Transverse colon (tissue), 4 donors: ENCODE measurements around the gene RXRG. TPM values are rescaled to one million over a fixed set of nuclear protein-coding genes. Genes with fewer than 3 reads are reported as not detected.

Experiments used
- DNase-seq: peaks from one replicate; pipeline ENCODE4 v3.0.0-alpha.2; 2019
- H3K27ac ChIP-seq, 4 donors: fragments of 200-600 bp; sonication (generic); 2 replicates each; pipeline ENCODE4 v1.5.1; 2016 to 2018; ENCODE audit warnings: inconsistent platforms in 4 of 4
- H3K27me3 ChIP-seq: fragments of 200-600 bp; sonication (generic); 2 replicates; pipeline ENCODE4 v1.5.1; 2017; ENCODE audit warnings: inconsistent platforms
- H3K36me3 ChIP-seq, 4 donors: fragments of 200-600 bp; sonication (generic); 2 replicates each; pipeline ENCODE4 v1.5.1; 2017 to 2019; ENCODE audit warnings: inconsistent platforms in 4 of 4
- H3K4me1 ChIP-seq, 4 donors: fragments of 200-600 bp; sonication (generic); 2 replicates each; pipeline ENCODE4 v1.5.1; 2017 to 2020; ENCODE audit warnings: inconsistent platforms in 4 of 4
- H3K4me3 ChIP-seq, 4 donors: fragments of 200-600 bp; sonication (generic); 1 replicate in 1 of 4; 2 replicates in 3 of 4; pipeline versions ENCODE4 v1.5.1 to v1.6.1; 2017 to 2019; ENCODE audit warnings: inconsistent platforms in 4 of 4
- H3K9me3 ChIP-seq, 2 donors: fragments of 200-600 bp; sonication (generic); 2 replicates each; pipeline ENCODE4 v1.5.1; 2017 to 2019; ENCODE audit warnings: inconsistent platforms in 2 of 2
- CTCF ChIP-seq, 5 experiments: fragments of 200-600 bp in 3 of 5; fragments of 450-650 bp in 2 of 5; sonication (generic) in 3 of 5; IDR thresholded peaks; 1 replicate in 2 of 5; 2 replicates in 3 of 5; pipeline ENCODE4 v1.5.1; 2016 to 2017; ENCODE audit warnings: antibody characterized with exemption in 5 of 5, inconsistent platforms in 3 of 5, mild to moderate bottlenecking in 2 of 5, moderate library complexity in 1 of 5
- EP300 ChIP-seq: sonication (generic); formaldehyde crosslinking; IDR thresholded peaks from one replicate; pipeline ENCODE4 v1.6.1; 2017; ENCODE audit warnings: antibody characterized with exemption, low read depth
- POLR2A ChIP-seq: fragments of 450-650 bp; IDR thresholded peaks from one replicate; pipeline ENCODE4 v1.6.1; 2016; ENCODE audit warnings: antibody characterized with exemption, mild to moderate bottlenecking, moderate library complexity
- POLR2AphosphoS5 ChIP-seq, 3 donors: sonication (generic); formaldehyde crosslinking; IDR thresholded peaks; one replicate each; pipeline ENCODE4 v1.6.1; 2016; ENCODE audit warnings: antibody characterized with exemption in 3 of 3
- WGBS, 2 donors: methylation state at CpG; one replicate each; pipeline ENCODE4 v1.1.5; 2018; ENCODE audit warnings: low coverage in 1 of 2; 5-methylcytosine and 5-hydroxymethylcytosine counted together
- in situ Hi-C, 4 donors: fragments of 200-750 bp; cut with MboI; loops; one replicate each; pipeline versions ENCODE4 v1.15.0 to v1.15.1; 2017; ENCODE audit warnings: low sequenced_read_pairs in 3 of 4, low pct_ligation_motif_present in 1 of 4, low pct_unique_long_range_greater_than_20kb in 1 of 4
- intact Hi-C: fragments of 100-400 bp; cut with DNase I; formaldehyde crosslinking; loops from one replicate; pipeline ENCODE4 v1.15.1; 2023; ENCODE audit warnings: low total_unique reads
- total RNA-seq, 4 donors: library from RNA; depleted of rRNA; stranded (reverse); fragments of >200 nt; gene quantifications; one replicate each; pipeline ENCODE4 v1.1.0, GENCODE V29; 2016

The RXRG gene
- total RNA-seq, 4 donors from 2014 or later = 0.96 TPM; not detected in 3

- no peak for TF ChIP-seq EP300
- in situ Hi-C loops (loop anchor here in 2 of 4 donors (25.0 kb wide), 1 partner anchor 535 kb away; no protein-coding TSS in a partner anchor), intact Hi-C loops (no loop called here)
- H3K4me1 ChIP-seq = peaks cover 0 to 19% (median 18%) of the 10 kb centered on the region in 4 donors
- WGBS, 2 donors = 15 to 17% methylated on average over 7 to 12 of the region's 12 CpGs
- peak overlapping the region; percentile 73 to 85 (median 79) for H3K27ac ChIP-seq
- peak overlapping the region in 3 of 4 donors; percentile 34 to 41 (median 34) for H3K4me3 ChIP-seq
- no peaks in the 10 kb centered on the region for H3K36me3 ChIP-seq
- no peaks in the 10 kb centered on the region for H3K9me3 ChIP-seq
- DNase-seq = no peak
- peaks cover 14% of the 10 kb centered on the region for H3K27me3 ChIP-seq
These were observed 68.1 kb downstream of the RXRG start for GRCh38 chr1:165376811-165377311.

GRCh38 chr1:165376041-165376810 lies 68.7 kb downstream of the RXRG start:
- peak; percentile 67 for DNase-seq
- Histone ChIP-seq H3K27ac (peak overlapping the region; percentile 73 to 85 (median 79)), H3K27me3 (peaks cover 14% of the 10 kb centered on the region), H3K4me1 (peaks cover 0 to 19% (median 18%) of the 10 kb centered on the region in 4 donors), H3K9me3 (no peaks in the 10 kb centered on the region), H3K4me3 (peak overlapping the region in 3 of 4 donors; percentile 34 to 41 (median 34)), H3K36me3 (no peaks in the 10 kb centered on the region)
- WGBS, 2 donors = 3% methylated on average over 5 to 46 of the region's 46 CpGs
- intact Hi-C loops (no loop called here), in situ Hi-C loops (loop anchor here in 2 of 4 donors (25.0 kb wide), 1 partner anchor 536 kb away; no protein-coding TSS in a partner anchor)
- TF ChIP-seq POLR2A (no peak), POLR2AphosphoS5 (IDR thresholded peaks at IDR 0.05) (no peak)

- Histone ChIP-seq H3K27ac (peak overlapping the region; percentile 73 to 85 (median 79)), H3K9me3 (no peaks in the 10 kb centered on the region), H3K27me3 (peaks cover 14% of the 10 kb centered on the region), H3K4me3 (peak overlapping the region in 3 of 4 donors; percentile 34 to 41 (median 34)), H3K36me3 (no peaks in the 10 kb centered on the region), H3K4me1 (peaks cover 0 to 19% (median 18%) of the 10 kb centered on the region in 4 donors)
- in situ Hi-C loops = loop anchor here in 2 of 4 donors (25.0 kb wide), 1 partner anchor 537 kb away; no protein-coding TSS in a partner anchor
- no peak for DNase-seq
- WGBS, 2 donors = 16 to 20% methylated on average over 4 to 7 of the region's 7 CpGs
- intact Hi-C loops = no loop called here
- TF ChIP-seq POLR2A (no peak), EP300 (no peak), CTCF (IDR thresholded peaks at IDR 0.05) (no peak), POLR2AphosphoS5 (IDR thresholded peaks at IDR 0.05) (no peak)
These were observed 69.3 kb downstream of the RXRG start for GRCh38 chr1:165375623-165376022.

GRCh38 chr1:165371588-165372225 lies 73.2 kb downstream of the RXRG start:
- in situ Hi-C loops = loop anchor here in 1 of 4 donors (25.0 kb wide), 1 partner anchor 234 kb away; no protein-coding TSS in a partner anchor
- 40 to 66% methylated on average over 4 to 5 of the region's 5 CpGs for WGBS, 2 donors

More at GRCh38 chr1:165371588-165372225, 73.2 kb downstream of the RXRG start:
- no peak overlapping the region for H3K27ac ChIP-seq
- intact Hi-C loops = no loop called here
- peaks cover 0 to 15% (median 14%) of the 10 kb centered on the region in 4 donors for H3K4me1 ChIP-seq
- H3K36me3 ChIP-seq = no peaks in the 10 kb centered on the region
- no peak for TF ChIP-seq POLR2AphosphoS5 (IDR thresholded peaks at IDR 0.05)
- TF ChIP-seq CTCF (IDR thresholded peaks at IDR 0.05) = no peak
- no peak for TF ChIP-seq EP300
- TF ChIP-seq POLR2A = no peak
- no peaks in the 10 kb centered on the region for H3K9me3 ChIP-seq
- no peak for DNase-seq
- no peak overlapping the region for H3K4me3 ChIP-seq
- peaks cover 34% of the 10 kb centered on the region for H3K27me3 ChIP-seq
